HG03139 (cell line): Measurements from ENCODE around the gene STARD8.
"Not testable (repeated sequence)": the region's sequence is repeated elsewhere in the genome, so short reads cannot be mapped to it uniquely, and the experiment has no call there.

Source experiments
- ATAC-seq: cut with Tn5 transposase; IDR thresholded peaks from one replicate; pipeline ENCODE4 v1.9.1; 2021; ENCODE audit not compliant: unreplicated experiment

STARD8 gene

DNA sequence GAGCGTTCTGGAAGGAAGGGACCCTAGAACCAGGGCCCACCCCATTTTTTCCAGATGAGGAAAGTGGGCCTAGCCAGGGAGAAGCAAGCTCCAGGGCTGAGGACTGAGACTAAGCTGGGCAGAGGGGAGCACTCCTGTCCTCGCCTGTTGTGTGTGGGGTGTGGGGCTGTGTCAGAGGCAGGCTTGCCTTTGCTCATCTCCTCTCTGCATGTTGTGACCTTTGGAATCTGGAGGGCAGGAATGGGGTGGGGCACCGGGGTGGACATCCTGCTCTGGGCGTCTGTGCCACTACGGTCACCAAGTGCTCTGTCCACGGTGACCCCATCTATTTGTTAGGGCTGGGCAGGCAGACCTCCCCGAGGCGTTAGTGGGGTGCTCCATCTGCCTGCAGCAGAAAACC lies 41.5 kb downstream of the STARD8 start:
- not testable (repeated sequence) for ATAC-seq

DNA sequence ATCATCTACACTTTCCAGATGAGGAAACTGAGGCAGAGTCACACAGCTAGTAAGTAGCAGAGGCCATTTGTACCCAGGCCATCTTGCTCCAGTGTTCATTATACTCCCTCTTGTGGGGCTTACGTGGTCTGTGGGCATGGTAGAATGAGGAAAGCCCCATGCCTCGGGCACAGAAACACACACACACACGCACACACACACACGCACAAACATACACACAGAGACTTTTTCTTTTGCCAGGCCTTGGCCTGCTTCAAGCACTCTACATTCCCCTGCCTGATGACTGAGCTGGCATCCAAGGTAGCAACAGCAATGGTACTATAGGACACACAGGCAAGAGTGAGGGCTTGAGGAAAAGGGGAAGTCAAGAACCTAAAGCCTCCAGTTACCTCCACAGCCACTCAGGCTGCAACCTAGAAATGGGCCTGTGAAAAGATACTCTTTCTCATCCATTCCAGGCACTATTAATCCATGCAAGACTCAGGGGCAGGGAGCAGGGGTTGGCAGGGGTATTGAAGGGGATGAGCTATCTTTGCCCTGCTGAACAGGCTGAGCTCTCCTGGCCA lies 43.6 kb downstream of the STARD8 start:
- no peak for ATAC-seq

DNA sequence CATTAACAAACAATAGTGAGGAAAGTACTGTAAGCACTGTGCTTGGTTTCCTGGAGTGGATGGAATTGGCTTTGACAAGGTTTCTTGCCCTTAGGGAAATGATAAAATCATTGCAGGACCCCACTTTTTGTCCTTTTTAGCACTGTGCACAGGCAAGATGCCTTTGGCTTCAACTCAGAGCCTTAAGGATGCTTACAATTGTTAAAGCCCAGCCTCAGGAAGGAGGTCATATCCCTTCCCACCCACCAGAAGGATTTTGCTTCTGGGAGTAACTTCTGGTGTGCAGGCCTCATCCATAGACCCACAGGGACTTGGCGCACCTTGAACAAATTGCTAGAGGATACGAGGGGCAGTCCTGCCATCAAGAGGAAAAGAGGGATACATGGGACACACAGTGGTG lies 44.5 kb downstream of the STARD8 start:
- no peak for ATAC-seq

DNA sequence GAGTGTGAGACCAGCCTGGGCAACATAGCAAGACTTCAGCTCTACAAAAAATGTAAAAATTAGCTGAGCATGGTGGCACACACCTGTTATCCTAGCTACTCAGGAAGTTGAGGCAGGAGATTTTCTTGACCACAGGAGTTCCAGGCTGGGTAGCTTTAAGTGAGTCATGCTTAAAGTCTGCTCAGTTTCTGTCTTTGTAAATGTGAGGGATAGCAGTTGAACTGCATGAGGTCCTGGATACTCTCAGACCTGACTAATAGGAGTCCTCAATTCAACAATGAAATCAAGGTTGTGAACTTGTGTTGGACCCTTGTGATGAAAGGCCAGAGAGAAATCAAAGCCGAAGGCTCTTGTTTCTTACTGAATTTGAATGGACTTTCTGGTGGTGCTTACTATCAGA lies 45.2 kb downstream of the STARD8 start:
- ATAC-seq = no peak

DNA sequence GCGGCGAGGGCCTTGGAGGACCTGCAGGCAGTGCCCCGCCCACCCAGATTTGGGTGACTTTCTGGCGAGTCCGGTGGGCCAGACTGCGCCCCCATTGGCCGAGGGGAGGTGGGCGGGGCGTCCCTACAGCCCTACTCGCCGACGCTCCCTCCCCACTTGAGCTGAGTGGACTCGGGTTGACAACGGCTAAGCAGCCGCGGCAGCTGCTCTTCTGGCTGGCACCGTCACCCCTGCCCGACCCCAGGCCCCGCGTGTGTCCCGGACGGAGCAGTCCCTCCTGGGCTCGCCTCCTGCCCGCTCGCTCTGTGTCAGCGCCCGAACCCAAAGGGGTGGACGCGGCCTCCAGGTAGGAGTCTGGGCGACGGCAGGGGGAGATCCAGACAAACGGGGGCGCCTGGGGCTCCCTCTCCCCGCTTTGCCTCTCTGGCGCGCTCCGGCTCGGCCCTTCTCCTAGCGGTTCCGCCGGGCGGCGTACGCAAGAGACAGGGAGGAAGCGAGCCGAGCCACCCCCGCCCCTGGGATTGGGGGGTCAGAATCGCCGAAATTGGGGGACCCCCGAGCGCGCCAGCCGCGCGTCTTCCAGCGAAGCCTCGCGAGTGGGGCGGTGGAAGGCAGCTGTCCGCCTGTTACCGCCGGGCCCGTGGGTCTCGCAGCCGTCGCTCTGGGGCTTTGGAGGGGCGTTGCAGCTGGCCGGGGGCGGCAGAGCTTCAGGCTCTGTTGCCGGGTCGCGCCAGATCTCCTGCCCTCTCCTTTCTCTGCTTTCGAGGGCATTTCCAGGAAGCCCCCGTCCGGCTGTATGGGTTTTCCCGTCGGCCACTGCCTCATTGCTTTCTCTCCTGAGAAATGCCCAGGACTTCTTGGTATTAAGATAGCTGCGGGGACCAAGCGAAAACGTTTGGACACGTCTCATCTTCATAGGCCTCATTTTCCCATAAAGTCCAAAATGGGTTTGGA lies 46.3 kb downstream of the STARD8 start:
- ATAC-seq = no peak

DNA sequence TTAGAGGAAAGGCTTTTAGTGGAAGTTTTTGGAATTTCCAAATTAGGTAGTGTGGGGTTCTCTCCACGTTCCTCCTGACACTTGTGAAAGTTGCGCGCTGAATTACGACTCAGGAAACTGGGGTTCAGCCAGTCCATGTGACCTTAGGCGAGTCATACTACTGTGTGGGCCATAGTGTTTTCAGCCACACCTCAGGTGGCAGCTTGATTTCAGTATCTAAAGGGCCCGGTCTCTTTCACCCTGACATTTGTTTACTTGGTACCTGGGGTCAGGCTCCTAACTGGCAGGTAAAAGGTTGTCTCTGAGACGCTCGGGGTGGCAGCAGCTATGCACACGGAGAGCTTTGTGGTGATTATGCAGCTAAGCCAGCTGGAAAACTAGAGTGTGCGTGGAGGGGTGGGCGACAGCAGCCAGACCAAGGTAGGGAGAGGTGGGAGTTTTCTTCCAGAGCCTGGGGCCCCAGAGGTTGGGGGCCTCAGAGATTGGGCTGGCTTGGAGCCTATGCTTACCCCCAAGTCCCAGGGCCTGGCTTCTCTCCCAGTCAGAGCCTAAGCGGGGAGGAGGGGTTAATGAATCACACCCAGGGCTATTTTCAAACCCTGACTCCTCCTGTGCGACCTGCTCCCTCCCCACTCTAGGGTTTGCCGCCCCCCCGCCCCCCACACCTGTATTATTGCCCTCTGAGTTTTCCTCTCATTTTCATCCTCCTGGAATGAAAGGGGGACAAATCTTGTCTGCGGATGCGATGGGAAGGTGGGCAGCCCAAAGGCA lies 47.2 kb downstream of the STARD8 start:
- no peak for ATAC-seq

DNA sequence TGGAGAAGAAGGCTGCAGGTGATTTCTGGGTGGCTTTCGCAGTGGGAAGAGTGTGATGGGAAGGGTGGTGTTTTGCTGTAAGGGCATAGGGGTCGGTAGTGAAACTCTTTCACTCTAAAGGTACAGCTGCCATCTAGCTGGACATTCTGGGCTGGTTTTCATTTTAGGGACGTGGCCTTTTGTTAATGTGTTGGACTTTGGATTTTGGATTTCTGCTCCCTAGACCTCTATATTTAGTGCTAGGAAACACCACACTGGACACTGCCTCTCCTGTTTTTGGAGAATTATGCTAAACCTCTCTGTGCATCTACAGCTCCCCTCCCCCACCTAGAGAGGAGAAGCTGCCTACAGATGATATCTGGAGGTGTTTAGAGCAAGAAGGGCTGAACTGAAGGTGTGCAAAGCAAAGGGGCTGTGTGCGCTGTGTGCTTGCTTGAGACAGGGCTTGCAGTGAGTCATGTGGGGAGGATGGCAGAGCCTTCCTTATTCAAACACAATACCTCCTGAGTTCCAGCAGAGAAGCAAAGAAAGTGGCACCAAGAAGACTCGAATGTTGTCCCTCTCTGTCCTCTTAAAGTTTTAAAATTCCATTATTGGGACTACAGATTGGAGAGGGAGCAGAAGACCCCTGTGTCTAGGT lies 47.9 kb downstream of the STARD8 start:
- ATAC-seq = no peak

DNA sequence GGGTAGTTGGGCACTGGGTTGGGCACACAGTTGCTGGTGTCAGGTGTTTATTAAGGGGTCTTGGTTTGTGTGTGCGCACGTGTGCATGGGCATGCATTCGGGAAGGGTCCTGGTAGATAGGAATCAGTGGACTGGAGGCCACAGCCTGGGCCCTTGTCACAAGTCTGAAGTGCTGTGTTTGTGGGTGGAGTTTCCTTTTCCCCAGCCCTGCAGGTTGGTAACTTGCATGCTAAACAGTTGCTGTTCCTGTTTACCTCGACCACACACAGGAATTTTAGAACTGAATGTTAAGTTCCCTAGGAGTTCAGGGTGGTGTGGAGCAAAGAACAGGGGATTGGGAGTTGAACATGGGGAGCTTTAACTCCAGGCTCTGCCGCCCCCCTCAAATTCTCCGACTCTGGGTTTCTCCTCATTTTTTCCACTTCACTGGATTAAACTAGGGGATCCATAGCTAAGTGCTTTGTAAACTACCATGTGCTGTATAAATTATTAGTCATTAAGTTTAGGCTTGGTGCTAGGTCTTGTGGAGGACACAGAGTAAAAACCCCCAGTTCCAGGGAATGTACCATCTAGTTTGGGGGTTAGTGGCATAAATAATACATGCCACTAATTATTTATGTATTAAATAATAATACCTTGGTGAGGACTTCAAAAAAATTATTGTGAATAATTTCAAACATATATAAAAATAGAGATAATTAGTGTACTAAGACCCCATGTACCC lies 49.0 kb downstream of the STARD8 start:
- ATAC-seq = no peak

DNA sequence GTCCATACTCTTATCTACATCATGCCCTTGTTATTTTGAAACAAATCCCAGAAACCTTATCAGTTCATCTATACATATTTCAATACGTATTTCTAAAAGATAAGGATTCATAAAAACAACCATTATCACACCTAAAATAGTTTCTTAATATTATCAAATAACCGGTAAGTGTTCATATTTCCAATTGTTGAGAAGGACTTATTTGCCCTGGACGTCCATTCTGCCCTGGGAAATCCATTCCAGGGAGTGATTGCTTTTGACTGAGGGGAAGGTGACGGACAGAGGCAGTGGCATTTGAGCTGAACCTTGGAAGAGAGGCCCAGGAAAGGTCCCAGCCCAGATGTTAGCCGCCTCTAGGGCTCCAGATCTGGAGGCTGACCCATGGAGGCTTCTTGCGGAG lies 49.6 kb downstream of the STARD8 start:
- no peak for ATAC-seq

DNA sequence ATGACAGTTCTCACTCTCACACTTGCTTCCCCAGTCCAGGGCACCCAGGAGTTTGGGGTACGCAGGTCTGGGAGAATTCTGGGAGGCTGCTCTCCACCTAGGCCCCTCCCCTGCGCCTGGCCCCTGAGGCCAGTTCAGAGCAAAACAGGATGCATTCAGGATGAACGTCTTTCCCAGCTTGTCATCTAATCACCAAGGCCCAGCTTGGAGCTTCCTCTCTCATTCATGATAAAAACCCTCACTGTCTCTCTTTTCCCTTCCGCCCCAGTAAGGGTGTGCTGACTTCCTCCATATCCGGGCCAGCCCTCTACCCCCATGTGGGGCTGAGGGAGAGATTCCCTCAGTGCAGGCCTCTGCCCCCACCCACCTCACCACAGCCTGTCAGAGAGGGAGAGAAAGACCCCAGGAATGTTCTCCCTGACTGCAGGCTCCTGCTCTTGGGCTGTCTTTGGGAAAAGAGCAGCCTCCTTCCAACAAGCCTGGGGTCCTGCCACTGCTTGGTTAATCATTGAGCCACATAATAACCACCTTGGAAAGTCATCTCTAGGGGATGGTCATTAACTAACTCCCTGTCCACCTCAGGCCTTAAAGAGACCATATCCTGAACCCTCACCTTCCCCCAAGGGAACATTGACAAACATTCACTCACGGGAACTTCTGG lies 50.1 kb downstream of the STARD8 start:
- ATAC-seq = no peak

DNA sequence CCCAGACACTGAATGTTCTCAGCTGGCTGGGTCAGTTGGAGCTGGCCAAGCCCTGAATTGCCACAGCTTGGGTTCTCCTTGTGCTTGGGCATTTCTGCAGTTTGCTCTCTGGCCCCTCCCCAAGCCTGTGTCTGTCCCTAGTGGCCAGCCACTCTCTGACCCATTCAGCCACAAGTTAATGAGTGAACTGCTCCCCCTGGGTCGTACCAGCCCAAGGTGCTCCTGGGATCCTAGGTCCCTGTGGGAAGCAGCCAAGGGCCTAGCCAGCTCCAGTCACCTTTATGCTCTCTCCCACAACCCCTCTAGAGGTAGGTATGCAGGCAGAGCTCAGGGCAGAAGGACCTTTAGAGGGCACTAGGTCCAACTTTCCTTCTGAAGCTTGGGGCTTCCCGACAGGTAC lies 51.5 kb downstream of the STARD8 start:
- ATAC-seq = no peak

DNA sequence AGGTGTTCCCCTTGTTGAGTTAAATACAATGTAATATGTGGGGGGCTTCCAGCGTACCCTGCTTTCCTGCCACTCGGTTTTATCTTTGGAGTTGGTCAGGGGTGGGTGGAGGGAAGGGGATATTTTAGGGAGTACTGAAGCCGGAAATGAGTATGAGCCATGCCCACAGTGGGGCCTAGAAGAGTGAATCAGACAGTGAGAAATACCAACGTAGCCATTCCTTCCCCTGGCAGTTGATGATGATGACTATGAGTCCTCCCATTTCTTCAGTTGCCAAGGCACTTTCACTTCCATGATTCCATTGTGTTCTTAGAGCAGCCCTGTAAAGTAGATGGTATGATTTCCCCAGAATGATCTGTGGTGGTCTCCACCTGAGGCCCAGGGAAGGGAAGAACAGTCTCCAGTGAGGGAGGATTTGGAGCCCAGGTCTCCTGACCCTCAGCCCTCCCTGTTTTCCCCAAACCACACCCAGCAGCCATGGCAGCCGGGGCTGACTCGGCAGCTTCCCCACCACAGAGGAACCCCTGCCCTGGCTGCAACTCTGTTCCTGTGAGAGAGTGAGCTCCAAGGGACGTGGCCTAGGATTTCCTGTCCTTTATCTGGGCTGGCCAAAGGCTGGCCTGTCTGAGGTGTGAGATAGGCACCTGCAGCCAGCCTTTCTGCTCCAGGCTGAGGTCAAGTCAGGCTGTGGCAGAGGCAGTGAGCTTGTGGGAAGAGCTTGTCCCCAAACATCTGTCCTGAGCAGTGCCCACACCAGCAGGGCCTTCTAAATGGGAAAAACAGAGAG lies 52.7 kb downstream of the STARD8 start:
- no peak for ATAC-seq

DNA sequence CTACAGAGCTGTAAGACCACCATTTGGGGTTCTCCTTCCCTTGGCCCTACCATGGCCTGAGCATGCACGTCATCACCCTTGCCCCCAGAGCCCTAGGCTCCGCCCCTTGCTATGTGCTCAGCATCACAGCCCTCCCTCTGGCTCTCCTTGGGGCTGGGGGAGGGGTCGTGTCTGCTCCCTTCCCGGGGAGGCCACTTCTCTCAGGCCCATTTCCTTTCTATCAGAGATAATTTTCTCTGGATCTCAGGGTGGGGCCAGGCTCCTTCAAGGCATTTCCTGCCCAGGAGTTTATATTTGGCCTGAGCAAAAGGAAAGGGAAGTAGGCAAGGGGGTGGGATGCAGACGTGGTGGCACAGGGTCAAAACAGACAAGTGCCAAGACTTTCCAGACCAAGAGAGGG lies 55.9 kb downstream of the STARD8 start:
- ATAC-seq = no peak

DNA sequence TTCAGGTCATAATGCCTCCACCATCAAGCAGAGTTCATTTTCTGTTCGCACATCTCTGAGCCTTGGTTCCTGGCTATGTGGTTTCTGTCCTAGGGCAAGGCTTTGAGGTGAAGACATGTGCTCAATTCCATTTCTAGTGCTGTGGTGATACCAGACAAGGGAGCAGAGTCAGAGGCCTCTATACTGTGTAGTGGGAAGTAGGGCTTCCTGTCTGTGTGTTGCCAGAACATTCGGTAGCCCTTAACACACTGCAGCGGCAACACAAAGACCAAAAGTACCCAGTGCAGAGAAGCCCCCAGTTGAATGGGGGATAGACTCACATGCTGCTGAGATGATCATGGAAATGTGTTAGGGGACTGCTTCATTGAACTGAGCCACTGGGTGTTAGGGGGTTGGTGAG lies 56.4 kb downstream of the STARD8 start:
- no peak for ATAC-seq

DNA sequence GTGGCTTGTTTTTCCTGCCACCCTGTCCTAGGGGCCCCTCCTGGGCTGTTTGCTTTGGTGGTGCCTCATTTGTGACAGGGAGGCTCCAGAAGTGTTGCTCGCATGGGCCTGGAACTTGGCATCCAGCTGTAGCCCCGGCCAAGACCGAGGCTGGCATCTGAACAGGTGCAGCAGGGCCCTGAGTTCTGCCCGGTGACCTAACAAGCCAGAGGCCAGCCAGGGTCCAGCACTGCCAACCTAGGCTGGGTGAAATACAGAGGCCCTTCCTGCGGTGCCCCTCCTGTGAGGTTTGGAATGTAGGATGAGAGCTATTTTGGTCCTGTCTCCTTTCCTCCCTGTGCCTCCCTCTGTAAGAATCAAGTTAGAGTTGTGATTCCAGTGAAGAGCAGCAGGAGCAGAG lies 58.5 kb downstream of the STARD8 start:
- no peak for ATAC-seq

DNA sequence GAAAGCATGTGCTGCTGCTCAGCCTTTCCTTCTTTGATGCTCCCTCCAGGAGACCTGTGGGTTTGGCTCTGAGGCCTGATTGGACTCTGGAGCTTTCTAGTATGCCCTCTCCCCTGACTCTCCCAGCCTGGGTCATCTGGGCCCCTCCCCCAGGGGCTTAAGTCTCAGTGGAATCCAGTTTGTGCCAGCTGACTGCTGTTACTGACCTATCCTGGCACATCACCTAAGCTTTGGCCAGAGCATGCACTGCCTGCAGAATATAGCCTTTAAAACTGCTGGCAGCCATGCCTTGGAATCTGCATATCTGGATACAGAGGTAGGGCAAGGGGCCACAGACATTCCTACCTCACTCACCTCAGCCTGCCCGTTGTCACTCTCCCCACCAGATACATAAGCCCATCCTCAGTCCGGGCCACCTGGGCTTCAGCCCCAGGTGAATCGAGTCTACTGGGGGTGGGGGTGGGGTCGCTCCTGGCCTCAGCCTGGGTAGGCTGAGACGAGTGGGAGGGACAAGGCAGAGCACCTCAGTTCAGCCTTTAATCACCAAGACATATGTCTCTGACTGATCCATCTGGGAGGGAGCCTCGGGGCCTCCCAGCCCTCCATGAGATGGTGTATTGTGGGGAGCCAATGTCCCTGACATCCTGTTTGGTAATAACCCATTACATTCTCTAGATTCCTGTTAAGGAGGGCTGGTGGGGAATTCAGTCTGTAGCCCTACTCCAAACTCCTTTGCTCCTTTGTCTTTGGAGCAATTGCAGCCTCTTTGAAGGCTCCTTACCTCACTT lies 61.2 kb downstream of the STARD8 start:
- ATAC-seq = no peak

DNA sequence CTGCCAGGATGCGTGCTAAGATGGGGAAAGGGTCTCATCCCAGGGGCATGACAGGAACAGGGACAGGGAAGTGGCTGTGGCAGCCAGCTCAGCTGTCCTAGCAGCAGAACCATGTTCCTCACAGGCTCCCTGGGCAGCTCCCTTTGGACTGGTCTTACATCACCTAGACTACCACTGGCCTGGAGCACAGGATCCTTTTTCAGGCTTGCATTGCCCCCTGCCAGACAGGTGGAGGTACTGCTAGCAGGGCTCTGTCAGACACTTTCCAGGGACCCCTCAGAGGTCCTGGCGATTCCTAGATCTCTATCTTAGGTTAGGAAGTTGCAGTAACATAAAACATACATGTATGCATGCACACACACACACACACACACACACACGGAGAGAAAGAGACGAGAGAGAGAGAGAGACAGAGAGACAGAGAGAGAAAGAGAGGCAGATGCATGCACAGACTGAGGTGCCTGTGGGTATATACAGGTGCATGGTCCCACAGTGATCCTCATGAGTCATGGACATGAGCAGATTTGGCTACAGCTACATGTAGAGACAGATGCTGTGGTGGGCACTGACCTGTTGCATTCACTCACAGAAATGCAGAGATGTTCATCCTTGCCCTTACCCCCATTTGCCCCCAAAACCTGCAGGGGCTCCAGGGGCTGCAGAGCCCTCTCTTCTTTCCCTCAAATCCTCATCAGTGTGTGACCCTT lies 63.6 kb downstream of the STARD8 start:
- ATAC-seq = no peak

DNA sequence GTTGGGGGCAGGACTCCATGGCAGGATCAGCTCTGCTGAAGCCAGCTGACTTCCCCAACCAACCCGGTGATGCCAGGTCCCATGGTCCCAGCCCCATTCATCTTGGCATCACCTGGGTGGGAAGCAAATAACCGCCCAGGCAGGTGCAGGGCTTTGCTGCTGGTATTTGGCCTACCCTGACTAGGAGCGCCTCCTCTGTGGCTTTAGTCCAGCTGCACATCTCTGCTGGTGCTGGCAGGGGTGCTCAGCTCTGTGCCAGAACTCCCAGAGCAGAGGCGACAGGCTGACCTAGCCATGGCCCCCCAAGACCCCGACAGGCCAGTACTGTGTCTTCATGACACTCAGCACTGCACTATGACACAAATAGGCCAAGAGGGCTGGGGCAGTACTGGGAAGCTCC lies 64.4 kb downstream of the STARD8 start:
- ATAC-seq = no peak
